Skin epidermis (tissue), 12 donors: ENCODE measurements around the gene TPRG1.

Experiments used
- H3K27ac ChIP-seq, 21 experiments: fragments of 200-600 bp; sonication (generic) in 11 of 21; one replicate each; pipeline ENCODE4 v1.5.0; 2020; ENCODE audit warnings: mild to moderate bottlenecking in 3 of 21, inconsistent platforms in 2 of 21, moderate library complexity in 2 of 21
- H3K4me3 ChIP-seq, 7 experiments: fragments of 200-600 bp; sonication (generic) in 2 of 7; one replicate each; pipeline ENCODE4 v1.5.0; 2020; ENCODE audit warnings: inconsistent platforms in 2 of 7, mild to moderate bottlenecking in 2 of 7, moderate library complexity in 1 of 7

TPRG1 gene

DNA sequence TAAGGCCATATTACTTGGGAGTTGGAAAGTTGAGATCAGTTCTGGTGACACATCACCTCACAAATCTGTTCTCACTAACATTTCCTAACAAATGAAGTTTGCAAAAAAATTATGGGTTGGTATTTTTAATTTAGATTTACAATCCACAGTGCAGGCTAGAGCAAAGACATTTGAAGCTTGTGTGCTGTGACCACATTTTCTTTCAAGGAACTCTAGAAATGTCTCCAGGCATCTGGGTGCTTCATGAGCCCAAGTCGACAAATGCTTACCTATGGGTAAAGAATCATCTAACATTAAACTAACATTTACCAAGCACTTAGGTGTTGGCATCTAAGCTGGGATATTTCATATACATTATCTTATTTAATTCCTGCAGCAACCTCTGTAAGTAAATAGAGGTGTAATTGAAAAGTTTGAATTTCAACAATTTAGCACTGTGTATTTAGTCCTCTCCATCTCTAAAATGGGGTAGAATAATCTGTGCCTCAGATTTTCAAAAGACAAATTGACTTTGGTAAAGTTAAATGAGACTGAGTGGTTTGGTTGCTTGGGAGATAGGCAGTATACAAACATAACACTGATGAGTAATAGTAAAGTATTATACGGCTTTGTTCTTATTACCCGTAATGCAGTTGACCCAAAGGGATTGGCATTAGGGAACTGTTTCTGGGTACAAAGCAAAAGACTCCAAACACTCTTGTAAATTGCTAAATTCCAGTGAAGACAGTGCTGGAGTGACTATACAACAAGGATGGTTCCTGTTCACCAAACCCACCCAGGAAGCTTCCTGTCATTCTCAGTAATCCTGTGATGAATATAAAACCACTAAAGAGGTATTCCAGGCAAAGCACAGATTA, 162.5 kb downstream of the TPRG1 start:
- H3K4me3 ChIP-seq: no peak overlapping the region
- no peak overlapping the region for H3K27ac ChIP-seq

DNA sequence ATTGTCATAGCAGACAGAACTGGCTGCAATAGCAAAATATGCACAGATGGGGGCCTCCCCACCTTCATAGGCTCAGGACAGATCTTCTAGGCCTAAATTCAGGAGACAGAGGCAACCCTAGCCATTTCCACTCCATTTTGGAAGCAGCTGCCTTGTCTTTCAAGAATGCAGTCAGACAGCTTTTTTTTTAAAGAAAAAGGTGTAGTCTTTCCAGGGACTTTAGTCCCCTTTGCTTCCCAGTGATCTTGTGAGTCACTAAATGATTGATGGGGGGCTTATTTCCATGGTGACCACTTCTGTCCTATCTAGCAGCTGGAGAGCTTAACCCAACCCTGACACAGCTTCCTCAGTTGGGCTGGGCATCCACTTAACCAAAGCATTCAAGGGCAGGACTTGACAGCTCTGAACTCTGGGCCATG, 165.9 kb downstream of the TPRG1 start:
- Histone ChIP-seq H3K27ac (no peak overlapping the region), H3K4me3 (no peak overlapping the region)

DNA sequence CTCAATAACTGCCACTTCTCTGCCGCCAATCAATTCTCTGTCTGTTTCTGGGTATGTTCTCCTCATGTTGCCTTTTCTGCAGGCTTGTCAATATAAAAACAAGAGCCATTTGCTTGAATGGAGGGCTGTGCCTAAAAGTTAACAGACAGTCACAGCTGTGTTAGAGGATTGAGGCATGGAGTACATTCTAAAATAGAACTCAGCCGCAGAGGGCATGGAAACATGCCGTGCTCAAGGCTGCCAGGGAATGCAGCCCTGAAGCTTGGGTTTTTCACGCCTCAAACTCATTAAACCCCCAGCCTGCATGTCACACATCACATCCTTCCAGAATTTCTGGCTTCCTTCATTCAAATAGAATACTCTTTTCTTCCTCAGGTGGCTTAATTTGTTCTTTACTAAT, 166.6 kb downstream of the TPRG1 start:
- Histone ChIP-seq H3K4me3 (no peak overlapping the region), H3K27ac (peak overlapping the region in 1 of 21 experiments; percentile 31)

DNA sequence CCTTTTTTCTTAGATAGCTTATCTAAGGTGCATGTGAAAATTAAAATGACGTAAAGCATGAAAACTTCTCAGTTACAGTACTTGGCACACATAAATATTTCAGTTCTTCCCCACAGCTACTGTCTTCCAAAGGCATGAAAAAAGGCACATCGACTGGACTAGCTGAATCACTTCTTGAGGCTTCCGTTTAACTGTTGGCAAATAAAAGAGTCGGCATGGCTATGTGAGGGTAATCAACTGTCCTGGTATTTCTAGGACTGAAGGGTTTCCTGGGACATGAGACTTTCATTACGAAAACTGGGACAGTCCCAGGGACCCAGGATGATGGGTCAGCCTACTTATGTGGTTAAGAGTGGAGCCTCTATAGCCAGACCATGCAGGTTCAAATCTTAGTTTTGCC, 168.2 kb downstream of the TPRG1 start:
- Histone ChIP-seq H3K27ac (no peak overlapping the region), H3K4me3 (no peak overlapping the region)

DNA sequence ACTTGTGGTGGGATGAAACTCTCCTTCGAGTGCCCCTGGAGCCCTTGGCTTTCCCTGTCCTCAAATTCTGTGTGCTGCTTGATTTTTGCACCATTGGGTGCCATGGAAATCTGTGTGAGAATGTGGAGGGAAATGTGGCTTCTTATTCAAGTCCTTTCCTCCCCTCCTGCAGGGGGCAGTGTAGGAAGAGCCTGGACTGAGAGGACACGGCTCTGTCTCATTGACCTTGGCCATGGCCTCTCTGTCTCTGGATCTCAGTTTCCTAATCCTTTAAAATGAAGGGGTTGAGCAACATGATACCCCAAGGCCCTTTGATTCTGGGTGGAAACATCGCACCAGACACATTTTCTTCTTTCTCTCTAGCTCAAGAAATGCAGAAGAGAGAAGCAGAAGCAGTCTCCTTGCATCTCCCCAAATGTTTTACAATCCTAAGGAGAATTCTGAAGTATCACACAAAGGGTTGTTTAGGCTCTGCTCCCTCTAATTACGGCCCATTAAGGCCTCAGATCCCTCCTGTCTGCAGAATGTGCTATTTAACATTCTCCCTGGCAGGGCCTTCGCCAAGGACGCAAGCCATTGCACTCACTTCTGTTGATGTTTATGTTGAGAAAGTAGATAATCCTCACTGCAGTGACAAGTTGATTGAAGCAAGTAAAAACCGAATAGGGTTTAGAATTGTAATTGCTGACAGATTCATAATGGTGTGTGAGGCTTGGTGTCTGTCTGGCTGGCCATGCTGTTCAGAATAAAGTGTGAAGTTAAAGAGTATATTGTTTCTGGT, 169.1 kb downstream of the TPRG1 start:
- no peak overlapping the region for H3K27ac ChIP-seq
- no peak overlapping the region for H3K4me3 ChIP-seq

DNA sequence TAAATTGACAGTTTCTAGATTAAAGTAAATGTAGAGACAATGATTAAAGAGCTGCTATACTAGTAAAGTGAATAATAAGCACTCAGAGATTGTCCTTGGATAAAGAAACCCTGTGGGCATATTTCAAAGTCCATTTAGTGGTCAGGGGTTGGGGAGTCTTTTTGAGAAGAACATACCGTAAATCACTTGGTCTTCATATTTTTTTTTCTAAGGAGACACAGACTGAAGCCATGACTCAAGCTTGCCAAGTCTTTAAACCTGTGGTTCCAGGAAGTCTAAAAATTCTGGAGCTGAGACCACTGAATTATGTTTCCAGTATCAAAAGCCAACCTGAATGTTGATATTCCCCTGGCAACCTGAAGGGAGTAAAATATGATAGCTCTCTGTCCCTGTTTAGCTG, 171.0 kb downstream of the TPRG1 start:
- no peak overlapping the region for H3K27ac ChIP-seq

DNA sequence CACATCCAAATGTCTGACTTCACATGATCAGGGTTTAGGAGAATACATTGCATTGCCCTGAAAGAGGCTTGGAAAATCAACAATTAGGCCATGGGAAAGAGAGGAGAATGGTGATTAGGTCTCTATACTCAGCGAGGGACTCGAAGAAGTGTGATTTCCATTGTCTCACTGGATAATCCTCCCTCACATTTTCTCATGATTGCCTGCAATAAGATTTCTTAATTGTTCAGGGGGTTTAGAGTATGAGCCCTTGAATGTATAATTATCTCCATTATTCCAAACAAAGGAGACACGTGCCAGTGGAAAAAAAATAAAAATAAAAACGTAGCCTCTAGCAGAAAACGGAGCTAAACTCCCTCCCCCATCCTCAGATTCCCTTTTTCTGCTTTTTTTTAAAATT, 173.2 kb downstream of the TPRG1 start:
- Histone ChIP-seq H3K4me3 (no peak overlapping the region), H3K27ac (no peak overlapping the region)

More for the DNA sequence above, 171.0 kb downstream of the TPRG1 start:
- H3K4me3 ChIP-seq: no peak overlapping the region

DNA sequence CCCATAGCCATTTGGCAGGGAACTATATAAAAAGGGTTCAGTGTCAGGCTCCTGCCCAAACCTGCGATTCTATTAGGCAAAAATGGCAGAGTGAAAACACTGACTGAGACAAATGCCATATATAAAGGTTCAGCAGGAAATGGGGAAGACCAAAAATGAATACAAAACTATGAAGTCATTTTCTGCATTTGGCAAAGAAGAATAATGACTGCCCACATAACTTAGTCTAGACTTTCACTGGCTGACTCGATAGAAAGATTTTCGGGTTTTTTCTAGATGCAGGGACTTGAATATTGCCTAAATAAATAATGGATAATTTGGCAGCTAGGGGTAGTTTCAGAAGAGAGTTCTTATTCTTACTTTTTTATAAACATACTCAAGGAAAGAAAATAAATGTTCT, 178.0 kb downstream of the TPRG1 start:
- Histone ChIP-seq H3K27ac (no peak overlapping the region), H3K4me3 (no peak overlapping the region)

DNA sequence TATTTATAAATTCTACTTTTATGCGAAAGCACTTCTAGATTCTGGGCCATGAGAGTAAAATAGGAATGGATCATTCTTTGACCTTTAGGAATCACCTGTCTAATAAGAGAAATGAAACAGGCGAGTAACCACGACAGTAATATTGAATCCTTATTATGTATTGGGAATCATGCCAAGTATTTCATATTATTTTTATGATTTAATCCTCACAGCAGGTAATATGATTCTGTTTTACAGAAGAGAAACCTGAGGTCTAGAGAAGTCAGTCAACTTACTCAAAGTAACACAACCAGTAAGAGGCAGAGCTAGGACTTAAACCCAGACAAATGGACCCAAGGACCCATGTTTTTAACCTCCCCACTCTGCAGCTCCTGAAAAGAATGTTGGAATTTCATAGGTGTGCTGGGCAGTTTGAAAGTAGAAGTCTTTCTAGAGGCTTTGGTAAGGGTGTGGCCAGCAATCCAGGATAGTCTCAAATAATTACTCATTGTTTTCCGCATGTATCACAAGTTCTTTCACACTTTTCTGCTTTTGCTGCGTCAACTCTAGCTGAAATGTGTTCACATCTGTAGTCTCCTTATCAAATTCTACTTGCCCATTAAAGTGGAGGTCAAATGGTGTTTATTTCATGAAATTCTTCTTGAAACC, 181.7 kb downstream of the TPRG1 start:
- Histone ChIP-seq H3K27ac (peak overlapping the region in 2 of 21 experiments; percentile 6 to 72), H3K4me3 (no peak overlapping the region)

DNA sequence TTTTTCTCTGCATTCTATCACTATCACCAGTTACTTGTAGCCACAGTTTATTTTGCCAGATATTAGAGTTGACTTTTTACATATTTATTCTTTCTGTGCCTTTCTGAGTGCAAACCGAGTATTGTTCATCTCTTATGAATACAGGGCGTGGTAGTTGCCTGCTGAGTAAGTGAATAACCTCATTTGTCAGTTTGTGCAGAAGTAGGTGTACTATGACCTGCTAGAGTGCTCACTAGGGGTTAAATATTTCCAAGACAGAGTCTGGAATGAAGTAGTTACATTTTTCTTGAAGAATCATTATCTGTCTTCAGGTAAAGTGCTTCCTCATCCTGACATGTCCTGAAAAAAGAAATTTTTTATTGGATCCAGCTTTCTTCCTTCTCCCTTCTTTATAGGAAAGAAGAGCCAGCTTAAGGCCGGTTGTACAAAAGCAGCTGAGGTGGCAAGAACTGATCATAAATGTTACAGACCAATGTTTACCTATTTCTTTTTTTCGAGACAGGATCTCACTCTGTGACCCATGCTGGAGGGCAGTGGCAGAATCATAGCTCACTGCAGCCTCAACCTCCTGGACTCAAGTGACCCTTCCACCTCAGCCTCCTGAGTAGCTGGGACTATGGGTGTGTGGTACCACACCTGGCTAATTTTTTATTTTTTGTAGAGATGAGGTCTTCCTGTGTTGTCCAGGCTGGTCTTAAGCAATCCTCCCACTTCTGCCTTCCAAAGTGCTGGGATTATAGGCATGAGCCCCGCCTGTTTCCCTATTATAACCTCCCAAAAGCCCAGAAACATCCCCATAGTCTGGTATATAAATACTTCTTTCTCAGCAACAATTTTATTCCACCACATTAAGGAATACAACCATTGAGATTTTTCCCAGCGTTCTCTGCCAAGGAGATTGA, 182.5 kb downstream of the TPRG1 start:
- Histone ChIP-seq H3K4me3 (no peak overlapping the region), H3K27ac (peak overlapping the region in 12 of 21 experiments; percentile 6 to 82 (median 68))

DNA sequence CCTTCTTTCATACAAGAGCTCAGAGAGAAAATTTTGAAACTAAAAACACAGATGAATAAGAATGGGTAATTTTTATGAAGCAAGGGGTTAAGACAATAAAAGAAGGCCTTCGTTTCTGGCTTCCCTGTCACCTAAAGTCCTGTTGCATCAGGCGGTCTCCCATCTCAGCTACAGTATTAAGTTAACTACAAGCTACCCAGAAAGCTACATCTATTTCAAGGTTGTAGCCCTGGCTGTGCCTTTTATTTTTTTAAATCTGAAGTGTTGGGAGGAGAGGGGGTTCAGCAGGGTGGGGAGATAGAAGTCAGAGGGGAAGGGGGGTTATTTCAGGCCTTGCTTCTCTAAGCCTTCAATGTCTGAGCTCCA, 183.3 kb downstream of the TPRG1 start:
- Histone ChIP-seq H3K27ac (peak overlapping the region in 20 of 21 experiments; percentile 11 to 82 (median 67)), H3K4me3 (no peak overlapping the region)

DNA sequence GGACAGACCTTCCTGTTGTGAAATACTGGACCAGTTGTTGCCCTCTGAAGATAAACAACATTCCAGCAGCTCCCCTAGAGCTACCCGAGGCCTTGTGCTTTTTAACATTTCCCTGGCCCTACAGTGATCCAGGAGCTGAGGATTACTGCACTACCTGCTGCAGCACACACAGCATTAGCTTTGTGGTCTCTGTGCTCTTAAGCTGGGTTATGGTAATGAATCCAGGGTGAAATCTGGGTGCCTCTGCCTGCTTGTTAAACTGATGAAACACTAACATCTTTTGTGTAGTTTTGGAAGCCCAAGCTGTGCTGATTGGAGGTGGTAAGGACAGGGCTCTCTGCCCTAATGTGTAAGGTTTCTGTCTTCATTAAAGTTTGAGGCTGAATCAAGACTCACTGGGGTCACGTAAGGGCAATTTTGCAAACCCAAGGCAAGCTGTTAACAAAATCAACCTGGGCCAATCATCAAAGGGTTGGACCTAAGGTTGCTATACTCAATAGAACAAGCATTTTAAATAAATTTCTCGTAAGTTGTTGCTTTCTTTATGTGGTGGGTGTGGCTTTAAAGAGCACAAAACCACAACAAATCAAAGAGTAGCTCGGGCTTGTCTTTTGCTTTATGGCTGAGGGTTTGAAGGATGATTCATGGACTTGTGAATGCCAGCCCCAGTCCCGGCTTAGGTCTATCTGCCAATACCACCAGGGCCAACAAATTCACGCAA, 183.9 kb downstream of the TPRG1 start:
- Histone ChIP-seq H3K27ac (peak overlapping the region in 20 of 21 experiments; percentile 11 to 82 (median 67)), H3K4me3 (no peak overlapping the region)

DNA sequence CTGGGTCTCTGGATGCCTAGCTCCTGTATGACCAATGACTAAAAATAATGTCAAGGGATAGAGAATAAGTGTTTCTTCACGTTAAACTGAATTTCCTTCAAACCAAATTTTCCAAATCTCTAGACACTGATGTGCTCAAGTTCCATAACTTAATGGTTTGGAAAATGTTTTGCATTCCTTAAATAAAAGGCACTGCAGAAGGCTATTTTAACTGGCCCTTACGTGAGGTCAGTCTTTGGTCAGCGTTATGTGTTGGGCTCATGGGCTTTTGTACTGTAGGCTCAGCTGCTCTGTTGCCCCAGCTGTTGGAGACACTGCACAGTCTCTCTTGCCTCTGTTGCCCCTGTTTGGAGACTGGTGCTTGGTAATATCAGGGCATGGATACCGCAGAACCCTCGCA, 188.5 kb downstream of the TPRG1 start:
- Histone ChIP-seq H3K27ac (no peak overlapping the region), H3K4me3 (no peak overlapping the region)

DNA sequence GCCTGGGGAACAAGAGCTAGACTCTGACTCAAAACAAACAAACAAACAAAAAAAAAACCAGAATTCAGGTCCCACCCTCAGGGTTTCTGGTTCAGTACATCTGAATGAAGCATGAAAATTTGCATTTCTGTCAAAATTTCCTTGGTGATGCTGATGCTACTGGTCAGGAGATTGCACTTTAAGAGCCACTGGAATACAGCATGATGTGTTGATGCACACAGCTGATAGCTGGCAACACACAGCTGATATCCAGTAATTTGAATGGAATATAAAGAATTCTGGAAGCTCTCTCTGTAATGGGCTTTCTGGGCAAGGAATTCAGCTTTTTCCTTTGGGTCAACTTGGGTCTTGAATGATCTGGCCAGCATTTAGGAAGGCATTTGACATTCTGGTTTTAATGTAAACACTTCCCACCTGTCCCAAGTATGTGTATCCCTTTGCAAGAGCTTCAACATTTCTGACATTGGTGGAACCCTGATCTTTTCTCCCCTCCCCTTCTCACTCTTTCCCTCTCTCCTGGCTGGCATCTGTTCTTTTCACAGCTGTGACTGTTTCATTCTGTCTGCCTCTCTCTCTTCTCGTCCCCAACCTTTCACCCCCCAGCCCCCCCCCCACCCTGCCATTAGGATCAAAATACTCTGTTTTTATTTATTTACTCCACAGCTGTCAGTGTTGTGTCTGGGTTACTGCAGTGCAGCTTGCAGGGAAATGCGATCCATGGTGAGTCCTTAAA, 189.5 kb downstream of the TPRG1 start:
- Histone ChIP-seq H3K27ac (no peak overlapping the region), H3K4me3 (no peak overlapping the region)

DNA sequence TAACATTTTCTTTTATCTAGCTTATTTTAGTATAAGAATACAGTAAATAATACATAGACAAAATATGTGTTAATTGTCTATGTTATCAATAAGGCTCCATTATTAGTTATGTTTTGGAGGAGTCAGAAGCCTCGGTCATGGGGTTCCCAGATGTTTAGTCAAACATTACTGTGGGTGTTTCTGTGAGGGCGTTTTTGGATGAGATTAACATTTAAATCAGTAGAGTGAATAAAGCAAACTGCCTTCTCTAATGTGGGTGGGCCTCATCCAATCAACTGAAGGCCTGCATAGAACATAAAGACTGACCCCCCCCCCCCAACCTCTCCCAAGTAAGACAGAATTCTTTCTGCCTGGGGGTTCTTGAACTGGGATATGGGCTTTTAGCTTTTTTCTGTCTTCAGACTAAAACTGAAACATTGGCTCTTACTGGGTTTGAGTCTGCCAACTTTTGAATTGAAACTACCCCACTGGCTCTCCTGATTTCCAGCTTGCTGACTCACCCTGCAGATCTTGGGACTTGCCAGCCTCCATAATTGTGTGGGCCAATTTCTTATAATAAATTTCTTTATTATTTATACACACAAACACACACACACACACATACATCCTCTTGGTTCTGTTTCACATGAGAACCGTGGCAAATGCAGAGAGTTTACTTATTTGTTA, 192.0 kb downstream of the TPRG1 start:
- Histone ChIP-seq H3K27ac (peak overlapping the region in 6 of 21 experiments; percentile 31 to 52 (median 40)), H3K4me3 (no peak overlapping the region)

DNA sequence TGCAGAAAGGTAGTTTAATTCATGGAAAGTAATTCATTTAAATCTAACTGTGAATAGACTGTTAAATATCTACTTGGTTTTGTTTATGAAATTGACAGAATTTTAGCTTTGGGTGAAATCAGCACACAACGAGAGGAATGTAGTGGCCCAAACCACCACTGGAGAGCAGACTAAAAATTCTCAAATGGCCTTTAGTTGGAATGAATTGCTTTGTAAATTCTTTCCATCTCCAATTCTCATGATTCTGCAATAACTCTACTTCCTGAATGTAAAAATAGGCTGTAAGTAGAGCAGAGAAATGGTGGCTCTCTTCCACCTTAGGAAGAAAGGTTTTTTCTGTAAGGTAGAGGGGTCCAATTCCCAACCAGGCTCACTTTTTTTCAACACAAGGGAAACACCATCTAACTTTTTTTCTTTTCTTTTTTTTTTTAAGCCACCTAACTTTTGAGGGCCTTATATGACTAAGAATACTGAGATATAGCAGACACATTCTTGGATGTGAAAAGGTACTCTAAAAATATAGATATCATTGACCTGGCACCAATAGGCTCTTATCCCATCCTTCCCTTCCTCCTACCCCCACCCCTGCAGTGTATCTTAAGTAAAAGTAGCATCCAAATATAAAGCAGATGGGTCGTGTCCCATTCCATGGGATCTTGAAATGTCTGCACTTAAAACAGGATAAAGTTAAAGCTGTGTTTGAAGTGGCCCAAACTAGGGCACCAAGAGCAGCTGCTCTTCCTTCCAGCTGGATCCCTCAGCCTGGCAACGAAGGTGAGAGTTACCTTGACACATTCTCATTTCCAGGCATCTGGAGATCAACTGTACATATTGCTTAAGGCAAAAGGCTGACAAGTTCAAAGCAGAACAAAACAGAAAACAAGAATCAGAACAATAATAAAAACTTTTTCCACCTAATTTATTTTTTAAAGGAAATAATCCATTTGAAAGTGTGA, 194.1 kb downstream of the TPRG1 start:
- Histone ChIP-seq H3K4me3 (no peak overlapping the region), H3K27ac (no peak overlapping the region)

DNA sequence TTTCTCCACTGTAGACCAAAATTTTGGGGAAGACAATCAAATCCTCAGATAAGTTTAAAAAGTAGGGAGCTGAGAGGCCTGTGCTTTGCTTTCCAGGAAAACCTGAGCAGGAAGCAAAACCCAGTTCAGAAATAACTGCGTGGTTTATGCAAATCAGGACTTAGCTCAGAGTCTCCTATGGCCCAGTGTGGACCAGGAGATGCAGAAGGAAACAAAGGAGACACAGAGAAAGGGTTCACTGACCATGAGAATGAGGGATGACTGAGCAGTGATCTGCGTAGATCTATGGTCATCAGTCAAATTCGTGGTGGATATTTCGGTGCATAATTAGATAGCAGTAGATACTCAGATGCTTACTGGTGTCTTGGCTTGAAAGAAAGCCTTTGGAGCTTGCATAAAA, 196.6 kb downstream of the TPRG1 start:
- Histone ChIP-seq H3K27ac (no peak overlapping the region), H3K4me3 (no peak overlapping the region)
